ENCODE measurements around the gene POLR1E. TPM values are rescaled to one million over a fixed set of nuclear protein-coding genes. Genes with fewer than 3 reads are reported as not detected.

The POLR1E gene
- total and polyA plus RNA-seq, 2 of the 8 experiments (the other 6 are each of a cell fraction or from before 2014, with no cell fraction given) = 16.0 to 40.0 TPM

DNA sequence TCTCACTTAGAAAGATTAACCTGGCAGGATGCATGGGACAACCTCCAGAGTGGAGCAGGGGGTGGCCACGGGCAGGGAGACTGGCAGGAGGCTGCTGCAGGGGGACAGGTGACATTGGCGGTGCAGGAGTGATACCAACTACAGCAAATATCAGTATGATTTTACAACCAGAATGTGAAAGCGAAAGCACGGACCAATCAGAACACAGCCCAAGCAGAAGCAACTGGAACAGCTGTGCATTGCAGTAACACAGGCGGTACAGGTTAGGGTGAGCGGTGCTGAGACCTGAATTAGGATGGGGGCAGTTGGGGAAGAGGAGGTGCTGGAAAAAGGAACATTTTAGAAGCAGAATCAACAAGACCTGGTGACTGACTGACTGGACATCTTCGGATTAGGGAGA lies 29.3 kb downstream of the POLR1E start:
- no peak overlapping the region for H3K18ac ChIP-seq (ENCODE audit: extremely low read depth, low read length)
- TF ChIP-seq CEBPB (IDR thresholded peaks at IDR 0.05; ENCODE audit: low read depth, low read length) (no peak), BRCA1 (IDR thresholded peaks at IDR 0.05; ENCODE audit: low read depth, low read length) (no peak), SP1 (IDR thresholded peaks at IDR 0.05; ENCODE audit: low read depth, low read length) (no peak), TAF1 (IDR thresholded peaks at IDR 0.05; ENCODE audit: low read depth, low read length) (no peak), BACH1 (IDR thresholded peaks at IDR 0.05; ENCODE audit: low read length) (no peak), PHF8 (conservative IDR thresholded peaks at IDR 0.05; ENCODE audit: low read depth, low read length) (no peak), USF2 (IDR thresholded peaks at IDR 0.05; ENCODE audit: low read length) (no peak), SUZ12 (IDR thresholded peaks at IDR 0.05; ENCODE audit: low read length) (no peak), CBX5 (IDR thresholded peaks at IDR 0.05; ENCODE audit: low read depth, low read length) (no peak), YY1 (IDR thresholded peaks at IDR 0.05; ENCODE audit: low read depth, low read length) (no peak)
- no peak overlapping the region for H2BK120ac ChIP-seq (replicated peaks; ENCODE audit: low read depth, low read length)
- no peaks in the 10 kb centered on the region for H3K9me3 ChIP-seq (ENCODE audit: insufficient read depth in 2 of 2, low read depth in 1 of 2, low read length in 1 of 2)
- no peak overlapping the region for H4K8ac ChIP-seq (ENCODE audit: extremely low read depth, insufficient read depth, low read length)
- 94% methylated on average over 7 of the region's 7 CpGs; no CpG with 5 or more reads in 1 of the 2 experiments for WGBS, 2 experiments (ENCODE audit: extremely low coverage in 1 of 2, insufficient coverage in 1 of 2, insufficient read length in 1 of 2, insufficient replicate concordance in 2 of 2, low coverage in 1 of 2, low lambda C conversion rate in 2 of 2, missing lambda C conversion rate in 1 of 2)
- no peak overlapping the region for H2BK15ac ChIP-seq (ENCODE audit: low read length)
- H3K4me3 ChIP-seq (ENCODE audit: extremely low read depth in 1 of 4, insufficient read depth in 2 of 4, low read depth in 3 of 4, low read length in 4 of 4) = no peak overlapping the region
- no peaks in the 10 kb centered on the region for H3K79me1 ChIP-seq (ENCODE audit: low read depth, low read length)
- no peak overlapping the region for H2AK5ac ChIP-seq (ENCODE audit: low read depth, low read length)
- no peak overlapping the region for H4K5ac ChIP-seq (ENCODE audit: insufficient read length, low read depth, low read length)
- H3K27ac ChIP-seq (ENCODE audit: low read depth, low read length) = no peak overlapping the region
- no peak overlapping the region for H3K9ac ChIP-seq (replicated peaks in 1 of 4; ENCODE audit: extremely low read depth in 1 of 4, low read depth in 3 of 4, low read length in 3 of 4)
- H4K91ac ChIP-seq (replicated peaks; ENCODE audit: insufficient read length, low read length) = no peak overlapping the region
- no peaks in the 10 kb centered on the region for H3K23me2 ChIP-seq (ENCODE audit: low read depth, low read length)
- no peak overlapping the region for H3K23ac ChIP-seq (ENCODE audit: insufficient read length)
- no peaks in the 10 kb centered on the region for H3K27me3 ChIP-seq (replicated peaks in 1 of 4; ENCODE audit: control insufficient read depth in 3 of 4, extremely low read depth in 1 of 4, insufficient read depth in 3 of 4, low read length in 3 of 4)
- H3K4ac ChIP-seq (replicated peaks; ENCODE audit: insufficient read length, low read depth, low read length) = no peak overlapping the region
- H3K56ac ChIP-seq (replicated peaks; ENCODE audit: insufficient read length, low read depth, low read length) = no peak overlapping the region
- DNase-seq (ENCODE audit: low read depth in 1 of 2, low spot score in 2 of 2) (no peak), FAIRE-seq (no peak)
- ChIA-PET POLR2A (ENCODE audit: partially characterized antibody) (interaction anchor here (1.6 kb wide), 1 partner anchor 10 kb away, joined by 4 read pairs; no protein-coding TSS in a partner anchor), CTCF (ENCODE audit: partially characterized antibody) (interaction anchor here (0.7 to 0.9 kb wide), 2 partner anchors 23 to 64 kb away, joined by 3 to 4 read pairs; no protein-coding TSS in a partner anchor)
- peaks cover 2 to 4% of the 10 kb centered on the region in 2 experiments for H4K20me1 ChIP-seq (replicated peaks in 1 of 2; ENCODE audit: control insufficient read depth in 1 of 2, insufficient read depth in 2 of 2, low read length in 2 of 2)
- H3K4me1 ChIP-seq (replicated peaks in 1 of 4; ENCODE audit: control insufficient read depth in 3 of 4, insufficient read depth in 4 of 4, low read length in 3 of 4) = no peaks in the 10 kb centered on the region; a peak in 2 of 7 replicates
- no peak overlapping the region for H2BK20ac ChIP-seq (ENCODE audit: low read length)
- H2AFZ ChIP-seq (ENCODE audit: low read length) = no peak overlapping the region
- no peak overlapping the region for H3K14ac ChIP-seq (ENCODE audit: insufficient read length)
- no peak overlapping the region for H2BK12ac ChIP-seq (ENCODE audit: low read depth, low read length)
- H2BK5ac ChIP-seq (ENCODE audit: low read depth, low read length) = no peak overlapping the region
- H3K79me2 ChIP-seq (ENCODE audit: control insufficient read depth in 1 of 2, insufficient read depth in 2 of 2, low read length in 2 of 2) = no peaks in the 10 kb centered on the region
- H3K36me3 ChIP-seq (ENCODE audit: control insufficient read depth in 2 of 4, insufficient read depth in 4 of 4, low read length in 3 of 4) = peaks cover 0 to 9% (median 1%) of the 10 kb centered on the region in 4 experiments; a peak in 3 of 8 replicates
- H3K4me2 ChIP-seq (ENCODE audit: insufficient read depth in 1 of 2, low read depth in 2 of 2, low read length in 2 of 2) = no peak overlapping the region

Measured in H1 (cell line).